ENCODE data around the gene SSC4D. TPM values are rescaled to one million over a fixed set of nuclear protein-coding genes. Genes with fewer than 3 reads are reported as not detected.
"Not testable (repeated sequence)": the region's sequence is repeated elsewhere in the genome, so short reads cannot be mapped to it uniquely, and the experiment has no call there.

SSC4D gene
- polyA plus RNA-seq, 3 donors: 0.48 to 0.56 (median 0.56) TPM

DNA sequence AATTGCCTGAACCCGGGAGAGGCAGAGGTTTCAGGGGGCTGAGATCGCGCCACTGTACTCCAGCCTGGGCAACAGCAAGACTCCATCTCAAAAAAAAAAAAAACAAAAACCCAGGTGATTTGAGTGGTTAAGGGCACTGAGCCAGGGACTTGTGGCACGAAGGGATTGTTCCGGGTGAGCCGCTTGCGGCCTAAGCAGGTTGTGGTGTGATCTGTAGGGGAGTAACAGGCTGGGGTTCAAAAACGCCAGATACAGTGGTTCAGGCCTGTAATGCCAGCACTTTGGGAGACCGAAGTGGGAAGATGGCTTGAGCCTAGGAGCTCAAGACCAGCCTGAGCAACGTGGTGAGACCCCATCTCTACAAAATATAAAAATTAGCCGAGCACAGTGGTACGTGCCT is 34.3 kb upstream of the SSC4D start:
- H3K9ac ChIP-seq (ENCODE audit: insufficient read depth, low read length, poor library complexity, severe bottlenecking); H3K79me2 ChIP-seq (ENCODE audit: insufficient read depth, low read length); H3K4me3 ChIP-seq (replicated peaks in 1 of 3; ENCODE audit: low read depth in 2 of 3, low read length in 3 of 3); H3K36me3 Mint-ChIP-seq; H3K4me3 Mint-ChIP-seq; H4K20me1 ChIP-seq (ENCODE audit: insufficient read depth, low read length); H3K27ac ChIP-seq (ENCODE audit: low read depth in 1 of 2, low read length in 2 of 2); H2AFZ ChIP-seq (ENCODE audit: insufficient read depth, low read depth, low read length, poor library complexity, severe bottlenecking); intact Hi-C loops (cut with micrococcal nuclease); DNase-seq; H3K9me3 ChIP-seq (replicated peaks in 1 of 2; ENCODE audit: control insufficient read depth in 1 of 2, insufficient read depth in 1 of 2, low read length in 2 of 2); H3K36me3 ChIP-seq (replicated peaks in 1 of 2; ENCODE audit: control insufficient read depth in 1 of 2, insufficient read depth in 2 of 2, low read length in 2 of 2); H3K9me3 Mint-ChIP-seq; H3K27me3 Mint-ChIP-seq (ENCODE audit: low read depth in 3 of 3); H3K4me1 ChIP-seq (ENCODE audit: control insufficient read depth in 1 of 2, insufficient read depth in 2 of 2, low read length in 2 of 2); H3K27me3 ChIP-seq (ENCODE audit: control insufficient read depth in 2 of 2, insufficient read depth in 2 of 2, low read length in 2 of 2); H3K4me2 ChIP-seq (replicated peaks; ENCODE audit: extremely low read depth, low read length, poor library complexity, severe bottlenecking): not testable (repeated sequence)
- Mint-ChIP-seq H3K4me1 (peaks cover 10% of the 10 kb centered on the region), H3K27ac (peak overlapping the region in 2 of 7 donors; percentile 1 to 61)
- WGBS (ENCODE audit: insufficient coverage): no CpG with 5 or more reads among the region's 12 CpGs

DNA sequence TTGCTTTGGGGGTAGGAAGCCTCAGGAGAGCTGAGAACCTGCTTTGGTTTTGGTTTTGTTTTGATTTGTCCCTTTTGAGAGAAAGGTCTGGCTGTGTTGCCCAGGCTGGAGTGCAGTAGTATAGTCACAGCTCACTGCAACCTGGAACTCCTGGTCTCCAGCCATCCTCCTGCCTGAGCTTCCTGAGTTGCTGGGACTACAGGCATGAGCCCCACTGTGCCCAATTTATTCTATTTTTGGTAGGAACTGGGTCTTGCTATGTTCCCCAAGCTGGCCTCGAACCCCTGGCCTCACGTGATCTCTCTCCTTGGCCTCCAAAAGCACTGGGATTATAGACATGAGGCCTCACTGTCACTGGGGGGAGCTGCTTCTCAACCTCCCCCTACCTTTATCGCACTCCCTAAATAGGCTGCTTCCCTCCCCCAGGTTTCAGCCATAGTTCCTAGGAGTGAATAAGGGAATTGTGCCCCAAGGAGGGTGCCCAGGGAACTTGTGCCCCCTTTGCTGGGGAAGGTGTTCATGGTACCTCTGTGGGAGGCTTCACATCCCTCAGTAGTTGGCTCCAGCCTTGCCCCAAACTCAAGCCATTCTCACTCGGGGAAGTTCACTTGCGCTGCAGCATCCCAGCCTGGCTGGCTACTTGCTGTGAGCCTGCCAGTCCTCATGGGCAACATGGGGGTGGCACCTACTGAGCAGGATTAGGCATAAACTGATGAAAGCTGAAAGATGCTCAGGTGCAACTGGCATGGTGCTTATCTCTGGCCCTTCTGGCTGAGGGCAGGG is 33.4 kb upstream of the SSC4D start:
- H3K4me1 ChIP-seq (ENCODE audit: control insufficient read depth in 1 of 2, insufficient read depth in 2 of 2, low read length in 2 of 2); H3K27me3 ChIP-seq (ENCODE audit: control insufficient read depth in 2 of 2, insufficient read depth in 2 of 2, low read length in 2 of 2); H4K20me1 ChIP-seq (ENCODE audit: insufficient read depth, low read length); H3K4me3 ChIP-seq (replicated peaks in 1 of 3; ENCODE audit: low read depth in 2 of 3, low read length in 3 of 3); H2AFZ ChIP-seq (ENCODE audit: insufficient read depth, low read depth, low read length, poor library complexity, severe bottlenecking); intact Hi-C loops (cut with micrococcal nuclease); H3K4me3 Mint-ChIP-seq; H3K27me3 Mint-ChIP-seq (ENCODE audit: low read depth in 3 of 3); H3K79me2 ChIP-seq (ENCODE audit: insufficient read depth, low read length); H3K27ac ChIP-seq (ENCODE audit: low read depth in 1 of 2, low read length in 2 of 2); H3K9me3 Mint-ChIP-seq; H3K4me2 ChIP-seq (replicated peaks; ENCODE audit: extremely low read depth, low read length, poor library complexity, severe bottlenecking); H3K9me3 ChIP-seq (replicated peaks in 1 of 2; ENCODE audit: control insufficient read depth in 1 of 2, insufficient read depth in 1 of 2, low read length in 2 of 2); H3K36me3 Mint-ChIP-seq; DNase-seq; H3K36me3 ChIP-seq (replicated peaks in 1 of 2; ENCODE audit: control insufficient read depth in 1 of 2, insufficient read depth in 2 of 2, low read length in 2 of 2); H3K9ac ChIP-seq (ENCODE audit: insufficient read depth, low read length, poor library complexity, severe bottlenecking): not testable (repeated sequence)
- Mint-ChIP-seq H3K4me1 (peaks cover 10% of the 10 kb centered on the region), H3K27ac (peak overlapping the region in 1 of 7 donors; percentile 27)
- no CpG with 5 or more reads among the region's 5 CpGs for WGBS (ENCODE audit: insufficient coverage)

DNA sequence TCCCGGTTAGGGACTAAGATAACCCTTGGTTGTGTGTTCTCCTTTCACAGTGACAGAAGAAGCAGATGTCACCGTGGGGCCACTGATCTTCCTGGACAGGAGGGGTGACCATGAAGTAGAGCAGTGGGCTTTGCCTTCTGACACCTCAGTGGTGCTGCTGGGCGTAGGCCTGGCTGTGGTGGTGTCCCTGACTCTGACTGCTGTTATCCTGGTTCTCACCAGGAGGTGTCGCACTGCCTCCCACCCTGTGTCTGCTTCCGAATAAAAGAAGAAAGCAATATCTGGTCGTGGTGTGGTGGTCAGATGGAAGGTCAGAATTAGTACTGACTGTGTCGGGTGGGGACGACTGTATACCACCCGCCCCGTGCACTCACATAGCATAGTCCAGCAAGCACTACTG is 32.3 kb upstream of the SSC4D start:
- H2AFZ ChIP-seq (ENCODE audit: insufficient read depth, low read depth, low read length, poor library complexity, severe bottlenecking); H4K20me1 ChIP-seq (ENCODE audit: insufficient read depth, low read length); H3K27ac Mint-ChIP-seq; H3K27me3 Mint-ChIP-seq (ENCODE audit: low read depth in 3 of 3); H3K9me3 Mint-ChIP-seq; H3K36me3 Mint-ChIP-seq; H3K27me3 ChIP-seq (ENCODE audit: control insufficient read depth in 2 of 2, insufficient read depth in 2 of 2, low read length in 2 of 2); intact Hi-C loops (cut with micrococcal nuclease); H3K4me2 ChIP-seq (replicated peaks; ENCODE audit: extremely low read depth, low read length, poor library complexity, severe bottlenecking); H3K9me3 ChIP-seq (replicated peaks in 1 of 2; ENCODE audit: control insufficient read depth in 1 of 2, insufficient read depth in 1 of 2, low read length in 2 of 2); H3K36me3 ChIP-seq (replicated peaks in 1 of 2; ENCODE audit: control insufficient read depth in 1 of 2, insufficient read depth in 2 of 2, low read length in 2 of 2); H3K27ac ChIP-seq (ENCODE audit: low read depth in 1 of 2, low read length in 2 of 2); H3K4me1 ChIP-seq (ENCODE audit: control insufficient read depth in 1 of 2, insufficient read depth in 2 of 2, low read length in 2 of 2); H3K4me3 Mint-ChIP-seq; DNase-seq; H3K4me3 ChIP-seq (replicated peaks in 1 of 3; ENCODE audit: low read depth in 2 of 3, low read length in 3 of 3); H3K79me2 ChIP-seq (ENCODE audit: insufficient read depth, low read length); H3K9ac ChIP-seq (ENCODE audit: insufficient read depth, low read length, poor library complexity, severe bottlenecking): not testable (repeated sequence)
- WGBS (ENCODE audit: insufficient coverage): no CpG with 5 or more reads among the region's 10 CpGs
- peaks cover 10% of the 10 kb centered on the region for H3K4me1 Mint-ChIP-seq

DNA sequence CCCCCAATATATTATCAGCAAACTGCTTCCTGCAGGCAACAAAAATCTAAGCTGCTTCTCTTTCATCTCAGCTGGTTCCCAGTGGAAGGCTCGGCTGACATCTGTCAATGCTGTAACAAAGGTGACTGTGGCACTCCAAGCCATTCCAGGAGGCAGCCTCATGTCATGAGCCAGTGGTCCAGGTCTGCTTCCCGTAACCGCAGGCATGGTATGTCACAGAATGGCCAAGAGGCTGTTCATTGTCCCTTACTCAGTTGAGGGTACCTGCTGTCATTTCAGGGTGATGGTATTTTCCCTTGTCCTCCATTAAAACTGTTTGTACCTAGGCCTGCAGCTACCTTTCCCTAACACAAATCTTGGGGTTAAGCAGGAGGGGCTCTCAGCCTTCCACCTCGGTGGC is 30.9 kb upstream of the SSC4D start:
- H4K20me1 ChIP-seq (ENCODE audit: insufficient read depth, low read length); H3K36me3 Mint-ChIP-seq; H3K4me1 Mint-ChIP-seq; H3K27ac ChIP-seq (ENCODE audit: low read depth in 1 of 2, low read length in 2 of 2); H3K4me3 ChIP-seq (replicated peaks in 1 of 3; ENCODE audit: low read depth in 2 of 3, low read length in 3 of 3); H3K9ac ChIP-seq (ENCODE audit: insufficient read depth, low read length, poor library complexity, severe bottlenecking); H3K27ac Mint-ChIP-seq; intact Hi-C loops (cut with micrococcal nuclease); H3K9me3 Mint-ChIP-seq; H3K4me2 ChIP-seq (replicated peaks; ENCODE audit: extremely low read depth, low read length, poor library complexity, severe bottlenecking); H3K9me3 ChIP-seq (replicated peaks in 1 of 2; ENCODE audit: control insufficient read depth in 1 of 2, insufficient read depth in 1 of 2, low read length in 2 of 2); H3K4me1 ChIP-seq (ENCODE audit: control insufficient read depth in 1 of 2, insufficient read depth in 2 of 2, low read length in 2 of 2); H3K36me3 ChIP-seq (replicated peaks in 1 of 2; ENCODE audit: control insufficient read depth in 1 of 2, insufficient read depth in 2 of 2, low read length in 2 of 2); H3K4me3 Mint-ChIP-seq; H3K79me2 ChIP-seq (ENCODE audit: insufficient read depth, low read length); DNase-seq; H3K27me3 Mint-ChIP-seq (ENCODE audit: low read depth in 3 of 3); H2AFZ ChIP-seq (ENCODE audit: insufficient read depth, low read depth, low read length, poor library complexity, severe bottlenecking); H3K27me3 ChIP-seq (ENCODE audit: control insufficient read depth in 2 of 2, insufficient read depth in 2 of 2, low read length in 2 of 2): not testable (repeated sequence)
- 100% methylated on average over 1 of the region's 4 CpGs for WGBS (ENCODE audit: insufficient coverage)

All from CD14-positive monocyte (primary cell).